Fibroblast of skin of left biceps (primary cell): ENCODE measurements around the gene GET4.
"Not testable (repeated sequence)": the region's sequence is repeated elsewhere in the genome, so short reads cannot be mapped to it uniquely, and the experiment has no call there.

Experiments
- DNase-seq, 2 experiments: peaks; one replicate each; pipeline ENCODE4 v3.0.0-alpha.2; 2013; ENCODE audit warnings: low read depth in 2 of 2

GET4 gene

DNA sequence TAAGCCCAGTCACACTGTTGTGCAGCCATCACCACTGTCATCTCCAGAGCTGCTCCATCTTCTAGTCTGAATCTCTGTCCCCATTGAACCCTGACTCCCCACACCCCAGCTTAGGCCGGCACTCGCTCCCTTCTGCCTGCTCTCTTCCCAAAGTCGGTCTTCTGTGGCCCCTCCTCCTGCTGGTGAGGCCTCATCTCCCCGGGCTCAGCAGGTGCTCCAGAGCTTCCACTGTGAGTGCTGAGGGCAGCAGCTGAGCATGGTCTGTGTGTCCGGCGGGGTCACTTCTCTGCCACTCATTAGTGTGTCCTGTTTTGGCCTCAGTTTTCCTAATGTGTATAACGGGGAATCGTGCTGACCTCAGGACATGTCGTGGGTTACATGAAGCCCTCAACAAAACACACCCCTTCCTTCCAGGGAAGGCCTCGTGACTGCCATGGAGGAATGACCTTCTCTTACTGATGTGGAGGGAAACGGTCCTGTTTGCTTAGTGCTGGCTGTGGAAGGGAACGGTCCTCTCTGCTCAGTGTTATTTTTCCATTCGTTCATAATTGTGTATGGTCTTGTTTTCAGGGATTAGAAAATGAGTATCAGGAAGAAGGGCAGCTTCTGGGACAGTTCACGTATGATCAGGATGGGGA is 4.3 kb upstream of the GET4 start:
- DNase-seq = no peak

DNA sequence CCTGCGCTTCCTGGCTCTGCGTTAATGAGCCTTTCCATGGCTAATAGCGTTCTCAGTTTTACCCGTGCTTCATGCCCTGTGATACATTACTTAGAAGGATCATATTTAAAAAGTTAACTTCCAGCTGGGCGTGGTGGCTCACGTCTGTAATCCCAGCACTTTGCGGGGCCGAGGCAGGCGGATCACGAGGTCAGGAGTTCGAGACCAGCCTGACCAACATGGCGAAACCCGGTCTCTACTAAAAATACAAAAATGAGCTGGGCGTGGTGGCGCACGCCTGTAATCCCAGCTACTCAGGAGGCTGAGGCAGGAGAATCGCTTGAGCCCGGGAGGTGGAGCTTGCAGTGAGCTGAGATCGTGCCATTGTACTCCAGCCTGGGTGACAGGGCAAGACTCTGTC is 3.7 kb upstream of the GET4 start:
- DNase-seq = not testable (repeated sequence)

DNA sequence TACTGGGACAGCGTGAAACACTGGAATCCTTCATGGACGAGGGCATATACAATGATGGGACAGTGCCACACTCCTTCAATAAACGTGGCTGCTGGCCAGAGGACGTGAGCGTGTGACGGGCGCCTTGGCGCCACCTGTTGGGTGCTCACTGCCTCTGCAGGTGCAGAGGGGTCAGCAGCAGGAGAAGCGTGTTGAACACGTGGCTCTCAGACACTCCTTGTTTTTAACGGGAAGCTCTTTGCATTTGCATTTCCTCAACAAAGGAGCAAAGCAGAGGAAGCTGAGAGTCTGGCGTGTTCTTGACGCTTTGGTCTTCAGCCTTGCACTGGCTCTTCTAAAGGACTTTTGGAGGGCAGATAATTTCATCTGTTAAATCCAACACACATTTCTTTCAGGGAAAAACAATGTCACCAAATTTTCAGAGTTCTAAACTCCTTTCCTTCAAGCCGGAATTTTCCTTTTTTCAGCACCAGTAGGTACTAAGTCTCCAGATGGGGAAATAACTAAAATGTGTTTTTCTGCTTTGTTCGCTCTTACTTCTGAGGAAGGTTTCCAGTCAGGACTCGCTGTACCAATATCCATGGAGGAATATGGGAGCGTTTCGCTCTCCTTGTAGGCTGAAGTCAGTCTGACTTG is 2.9 kb upstream of the GET4 start:
- peak; percentile 46 for DNase-seq

DNA sequence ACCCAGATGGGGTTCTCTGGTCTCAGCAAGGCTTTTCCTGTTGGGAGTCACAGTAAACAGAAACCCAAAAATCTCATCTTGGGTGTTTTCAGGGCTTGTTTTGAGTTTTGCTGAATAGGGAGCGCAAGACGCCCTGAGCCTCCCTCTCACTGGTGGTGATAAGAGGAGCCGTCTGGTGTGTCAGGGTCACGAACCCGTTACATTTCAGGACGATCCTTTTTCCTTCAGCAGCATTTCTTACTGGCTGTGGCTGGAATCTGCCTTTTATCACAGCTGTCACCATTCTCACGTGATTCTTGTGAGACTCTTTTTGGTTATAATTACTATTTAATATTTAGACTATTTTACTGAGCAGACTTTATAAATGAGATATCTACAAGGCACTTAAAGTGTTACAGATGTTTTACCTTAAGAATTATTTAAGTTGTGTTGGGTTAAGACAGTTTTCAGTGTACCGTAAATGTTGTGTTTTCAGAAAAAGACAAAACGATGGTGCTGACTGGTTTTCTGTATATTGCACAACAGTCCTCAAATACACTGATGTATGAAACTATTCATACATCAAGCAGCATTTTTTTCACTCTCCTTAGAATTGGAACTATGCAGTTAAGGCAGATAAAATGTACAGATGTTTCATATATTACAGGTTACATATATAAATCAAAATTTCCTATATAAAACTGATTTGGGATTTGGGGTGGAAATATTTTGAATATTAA is 2.2 kb upstream of the GET4 start:
- DNase-seq = no peak

DNA sequence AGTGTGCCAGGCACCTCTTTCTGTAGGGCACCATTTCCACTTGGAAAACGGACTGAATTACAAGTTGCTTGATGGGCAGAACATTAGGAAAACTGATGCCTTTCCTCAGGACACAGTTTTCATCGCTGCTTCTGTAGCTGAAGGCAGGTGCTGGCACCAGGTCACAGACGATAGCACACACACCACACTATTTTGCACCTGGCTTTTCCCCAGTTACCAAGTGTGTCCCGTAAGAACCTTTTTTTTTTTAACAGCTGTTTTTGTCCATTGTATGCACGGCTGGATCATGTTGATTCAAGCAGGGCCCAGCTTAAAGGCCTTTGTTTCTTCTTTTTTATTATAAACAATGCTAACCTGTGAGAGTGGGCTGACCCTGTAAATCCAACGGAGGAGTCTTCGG is 1.3 kb upstream of the GET4 start:
- DNase-seq = no peak

DNA sequence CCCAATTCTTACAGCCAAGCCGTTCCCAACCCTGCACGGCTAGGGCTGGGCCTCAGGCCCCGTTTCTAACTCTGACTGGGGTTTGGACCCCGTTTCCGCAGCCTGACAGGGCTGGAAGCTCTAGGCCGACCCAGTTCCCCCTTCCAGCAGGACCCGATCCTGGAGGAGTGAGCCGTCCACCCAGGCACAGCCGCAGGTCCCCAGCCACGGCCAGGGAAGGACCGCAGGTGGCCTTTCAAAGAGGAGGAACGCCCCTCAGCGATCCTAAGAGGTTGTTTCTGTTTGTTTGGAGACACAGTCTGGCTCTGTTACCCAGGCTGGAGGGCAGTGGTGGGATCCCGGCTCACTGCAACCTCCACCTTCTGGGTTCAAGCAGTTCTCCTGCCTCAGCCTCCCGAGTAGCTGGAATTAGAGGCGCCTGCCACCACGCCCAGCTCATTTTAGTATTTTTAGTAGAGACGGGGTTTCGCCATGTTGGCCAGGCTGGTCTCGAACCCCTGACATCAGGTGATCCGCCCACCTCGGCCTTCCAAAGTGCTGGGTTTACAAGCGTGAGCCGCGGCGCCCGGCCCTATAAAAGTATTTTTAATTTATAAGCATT is 778 bp upstream of the GET4 start:
- DNase-seq = no peak

DNA sequence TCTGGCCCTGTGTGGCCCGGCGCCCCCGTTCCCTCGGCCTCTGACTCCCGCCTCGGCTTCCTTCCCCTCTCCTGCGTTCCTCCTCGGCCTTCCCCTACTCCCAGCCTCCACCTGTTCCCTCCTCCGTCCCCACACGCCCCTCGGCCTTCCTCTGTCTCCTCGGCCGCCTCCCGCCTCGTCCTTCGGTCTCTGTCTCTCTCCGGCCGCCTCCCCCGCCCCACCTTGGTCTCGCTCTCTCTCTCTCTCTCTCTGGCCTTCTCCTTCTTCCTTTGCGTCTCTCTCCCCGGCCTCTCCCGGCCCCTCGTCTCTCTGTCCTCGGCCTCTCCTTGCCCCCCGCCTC is 588 bp downstream of the GET4 start:
- no peak for DNase-seq

DNA sequence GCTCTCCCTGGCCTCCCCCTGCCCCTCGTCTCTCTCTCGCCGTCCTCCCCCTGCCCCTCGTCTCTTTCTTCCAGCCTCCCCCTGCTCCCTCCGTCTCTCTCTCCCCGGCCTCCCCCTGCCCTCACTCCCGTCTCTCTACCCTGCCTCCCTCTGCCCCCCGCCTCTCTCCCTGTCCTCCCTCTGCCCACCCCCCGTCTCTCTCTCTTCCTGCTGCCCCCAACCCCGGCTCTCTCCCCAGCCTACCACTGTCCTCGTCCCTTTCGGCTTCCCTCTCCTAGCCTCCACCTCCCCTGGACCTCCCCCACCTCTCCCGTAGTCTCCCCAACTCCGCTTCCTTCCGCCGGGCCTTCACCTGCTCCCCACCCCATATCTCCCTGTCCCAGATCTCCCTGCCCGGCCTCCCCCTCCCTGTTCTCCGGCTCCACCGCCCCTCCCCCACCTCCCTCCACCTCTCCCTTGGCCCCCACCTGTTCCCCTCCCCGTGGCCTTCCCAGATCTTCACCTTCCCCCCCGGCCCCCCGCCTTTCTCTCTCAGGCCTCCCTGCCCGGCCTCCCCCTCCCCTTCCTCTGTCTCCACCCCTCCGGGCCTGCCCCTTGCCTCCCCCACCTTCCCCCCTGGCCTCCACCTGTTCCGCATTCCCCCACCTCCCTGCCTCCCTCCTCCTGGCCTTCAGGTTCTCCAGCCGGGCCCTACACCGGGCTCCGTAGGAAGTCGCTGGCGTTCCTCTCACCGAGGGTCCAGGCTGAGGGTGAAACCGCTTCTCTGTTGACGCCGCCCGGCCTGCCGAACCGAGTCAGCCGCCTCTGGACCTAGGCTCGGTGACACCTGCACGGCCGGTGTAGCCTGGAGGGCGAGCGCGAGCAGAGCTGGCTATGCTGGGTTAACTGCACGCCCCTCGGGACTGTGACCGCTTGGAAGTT is 1.2 kb downstream of the GET4 start:
- no peak for DNase-seq

DNA sequence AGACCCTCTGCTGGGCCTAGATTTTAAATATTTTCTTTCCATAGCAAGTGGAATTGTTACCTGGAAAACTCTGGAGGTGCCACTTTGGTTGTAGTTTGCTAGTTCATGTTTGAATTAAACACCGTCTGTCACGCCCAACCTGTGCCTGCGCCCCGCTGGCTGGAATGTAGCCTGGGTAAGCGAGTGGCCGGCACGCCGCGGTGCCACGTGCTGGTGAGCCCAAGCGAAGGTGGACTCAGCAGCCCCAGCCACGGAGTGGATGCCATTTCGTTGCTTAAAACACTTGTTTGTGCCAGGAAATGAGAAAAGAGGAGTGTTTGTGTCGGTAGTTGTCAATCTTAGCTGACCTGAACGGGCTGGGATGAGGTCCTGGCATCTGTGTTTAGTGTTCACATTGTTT is 2.7 kb downstream of the GET4 start:
- no peak for DNase-seq

DNA sequence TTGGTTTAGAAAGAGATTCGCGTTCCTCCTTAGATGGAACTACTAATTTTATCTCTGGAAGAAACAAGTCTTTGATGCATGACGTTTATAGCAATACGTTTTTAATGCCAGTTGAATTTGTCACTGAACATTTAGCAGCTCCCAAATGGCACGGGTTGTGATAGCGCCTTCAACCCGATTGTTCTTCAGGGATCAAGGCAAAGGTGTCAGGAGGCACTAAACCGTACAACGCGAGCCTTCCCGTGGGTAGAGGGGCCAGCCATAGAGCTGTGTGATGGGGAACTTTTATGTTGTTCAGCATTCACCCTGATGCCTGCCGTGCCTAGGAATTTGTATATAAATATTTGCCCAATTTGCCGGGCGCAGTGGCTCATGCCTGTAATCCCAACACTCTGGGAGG is 3.4 kb downstream of the GET4 start:
- no peak for DNase-seq

DNA sequence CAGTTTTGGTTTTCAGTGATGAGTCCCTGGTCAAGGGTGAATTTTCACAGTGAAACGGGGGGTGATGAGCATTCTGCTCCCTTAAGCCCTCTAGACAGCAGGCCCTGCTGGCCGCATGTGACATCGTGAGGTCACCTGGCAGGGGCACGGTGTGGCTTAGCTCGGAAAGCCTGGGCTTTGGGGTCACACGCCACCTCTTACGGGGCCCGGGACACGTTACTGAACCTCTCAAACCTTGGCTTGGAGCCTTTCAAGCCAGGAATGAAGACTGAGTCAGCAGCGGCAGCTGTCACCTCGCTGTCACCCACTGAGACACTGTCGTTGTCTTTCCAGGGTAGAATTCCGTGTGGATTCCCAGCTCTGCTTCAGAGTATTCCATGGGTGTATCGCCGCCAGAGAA is 4.1 kb downstream of the GET4 start:
- DNase-seq = no peak

DNA sequence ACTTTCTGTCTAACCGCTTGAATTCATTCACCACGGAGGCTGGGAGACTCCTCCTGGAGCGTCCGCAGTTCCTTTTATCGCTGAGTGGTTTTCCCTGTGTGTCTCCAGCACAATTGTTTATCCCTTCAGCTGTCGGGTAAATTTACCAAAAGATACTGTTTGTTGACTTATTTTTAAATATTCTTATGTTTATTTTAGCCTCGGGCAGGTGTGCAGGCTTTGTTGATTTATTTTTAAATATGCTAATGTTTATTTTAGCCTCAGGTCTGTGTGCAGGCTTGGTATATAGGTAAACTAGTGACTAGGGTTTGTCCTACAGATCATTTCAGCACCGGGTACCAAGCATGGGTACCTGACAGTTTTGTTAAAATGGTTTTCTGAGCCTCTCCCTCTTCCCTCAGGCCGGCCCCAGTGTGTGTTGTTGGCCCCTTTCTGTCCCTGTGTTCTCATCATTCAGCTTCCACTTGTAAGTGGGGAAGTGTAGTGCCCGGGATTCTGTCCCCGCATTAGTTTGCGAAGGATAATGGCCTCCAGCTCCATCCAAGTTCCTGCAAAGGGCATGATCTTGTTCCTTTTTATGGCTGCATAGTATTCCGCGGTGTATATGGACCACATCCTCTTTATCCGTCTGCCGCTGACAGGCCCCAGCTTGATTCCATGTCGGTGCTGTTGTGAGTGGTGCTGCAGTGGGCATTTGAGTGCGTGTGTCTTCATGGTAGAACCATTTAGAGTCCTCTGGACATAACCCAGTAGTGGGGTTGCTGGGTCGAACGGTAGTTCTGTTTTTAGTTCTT is 5.3 kb downstream of the GET4 start:
- DNase-seq = no peak

DNA sequence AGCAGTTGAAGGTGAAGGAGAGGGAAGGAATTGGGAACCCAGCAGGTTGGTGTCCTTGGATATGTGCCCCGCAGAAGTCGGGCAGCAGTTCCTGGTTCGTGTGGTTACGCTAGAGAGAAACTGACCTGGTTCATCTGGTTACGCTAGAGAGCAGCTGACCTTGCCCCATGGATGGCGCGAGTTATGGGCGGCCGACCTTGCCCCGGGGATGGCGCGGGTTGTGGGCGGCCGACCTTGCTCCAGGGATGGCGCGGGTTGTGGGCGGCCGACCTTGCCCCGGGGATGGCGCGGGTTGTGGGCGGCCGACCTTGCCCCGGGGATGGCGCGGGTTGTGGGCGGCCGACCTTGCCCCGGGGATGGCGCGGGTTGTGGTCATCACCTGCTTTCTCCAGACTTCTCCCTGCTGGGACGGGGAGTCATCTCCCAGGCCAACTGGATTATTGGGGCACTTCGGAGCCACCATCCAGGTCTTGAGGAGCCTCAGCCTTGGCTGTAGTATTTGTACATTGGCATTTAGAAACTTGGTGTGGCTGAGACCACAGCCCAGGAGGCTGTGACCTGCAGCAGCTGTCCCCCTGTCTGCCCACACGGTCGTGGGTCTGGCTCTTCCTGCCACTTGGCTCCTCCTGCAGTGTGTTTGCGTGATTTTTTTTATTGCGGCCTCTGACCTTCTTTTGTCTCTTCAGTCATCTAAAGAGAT is 6.1 kb downstream of the GET4 start:
- DNase-seq = no peak

DNA sequence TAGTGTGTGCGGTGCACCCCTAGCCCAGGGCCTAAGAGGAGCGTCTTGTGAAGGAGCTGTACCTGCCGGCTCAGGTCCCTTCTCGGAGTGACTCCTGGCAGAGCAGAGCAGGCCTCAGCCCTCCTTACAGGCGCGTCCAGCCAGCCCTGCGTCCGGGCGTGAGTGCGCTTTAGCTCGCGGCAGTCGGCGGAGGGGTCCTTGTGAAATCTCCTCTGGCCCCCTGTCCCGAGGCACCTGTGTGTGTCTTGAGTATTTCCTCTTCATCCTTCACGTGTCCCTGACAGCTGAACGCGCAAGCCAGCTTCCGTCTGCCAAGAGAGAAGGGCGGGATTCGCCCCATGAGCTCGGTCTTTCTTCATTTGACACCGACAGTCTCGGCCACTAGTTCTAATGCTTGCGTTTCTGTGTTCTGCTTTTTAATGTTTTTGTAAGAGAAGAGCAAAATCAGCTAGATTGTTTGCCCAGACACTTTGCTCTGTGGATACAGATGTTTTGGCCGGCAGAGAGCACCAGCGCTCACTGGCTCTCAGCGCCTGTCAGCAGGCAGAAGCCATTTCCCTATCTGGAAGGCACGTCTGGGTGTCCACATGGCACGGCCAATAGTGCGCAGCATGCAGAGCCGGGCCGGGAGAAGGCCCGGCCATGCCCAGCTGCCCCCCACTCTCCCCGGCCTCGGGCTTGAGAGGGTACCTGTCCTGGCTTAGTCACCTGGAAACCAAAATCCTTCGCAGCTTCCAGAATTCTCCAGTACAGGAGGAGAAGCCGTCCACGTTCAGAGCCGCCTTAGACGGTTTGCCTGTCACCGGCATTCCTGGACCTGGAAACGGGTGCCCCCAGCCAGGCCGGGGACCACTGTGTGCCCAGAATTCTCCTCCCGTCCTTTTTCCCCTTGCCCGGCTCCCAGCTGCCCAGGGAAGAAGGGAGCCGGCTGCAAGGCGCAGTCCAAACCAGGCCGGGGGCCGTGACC is 7.0 kb downstream of the GET4 start:
- no peak for DNase-seq

DNA sequence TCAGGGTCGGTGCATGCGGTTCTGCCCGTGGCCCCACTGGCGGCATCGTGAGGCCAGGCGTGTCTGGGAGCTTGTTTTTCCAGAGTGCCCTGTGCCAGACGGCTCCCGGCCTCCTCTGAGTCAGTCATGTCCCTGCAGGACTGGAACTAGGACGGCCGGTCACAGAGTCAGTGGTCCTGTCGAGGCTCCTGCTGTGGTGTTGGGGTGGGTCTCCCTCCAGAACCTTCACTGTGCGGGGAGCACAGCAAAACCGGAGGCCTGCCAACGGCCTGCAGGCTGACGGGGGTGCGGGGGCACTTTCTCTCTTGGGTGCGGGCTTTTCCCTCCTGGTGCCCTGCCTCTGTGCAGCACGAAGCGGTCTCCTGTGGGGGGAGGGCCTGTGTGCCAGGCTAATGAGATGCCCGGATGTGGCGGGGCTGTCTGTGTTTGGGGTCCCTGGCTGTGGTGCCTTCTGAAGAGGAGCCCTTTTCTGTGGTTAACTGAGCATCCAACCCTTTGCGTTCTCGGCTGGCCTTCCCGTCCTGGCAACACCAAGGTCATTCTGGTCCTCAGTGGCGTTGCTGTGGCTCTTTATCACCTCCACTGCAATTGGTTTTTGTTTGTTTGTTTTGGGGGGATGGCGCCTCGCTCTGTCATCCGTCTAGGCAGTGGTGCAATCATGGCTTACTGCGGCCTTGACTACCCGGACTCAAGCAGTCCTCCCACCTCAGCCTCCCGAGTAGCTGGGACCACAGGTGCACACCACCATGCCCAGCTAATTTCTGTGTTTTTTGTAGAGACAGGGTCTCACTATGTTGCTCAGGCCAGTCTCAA is 8.0 kb downstream of the GET4 start:
- DNase-seq = no peak

DNA sequence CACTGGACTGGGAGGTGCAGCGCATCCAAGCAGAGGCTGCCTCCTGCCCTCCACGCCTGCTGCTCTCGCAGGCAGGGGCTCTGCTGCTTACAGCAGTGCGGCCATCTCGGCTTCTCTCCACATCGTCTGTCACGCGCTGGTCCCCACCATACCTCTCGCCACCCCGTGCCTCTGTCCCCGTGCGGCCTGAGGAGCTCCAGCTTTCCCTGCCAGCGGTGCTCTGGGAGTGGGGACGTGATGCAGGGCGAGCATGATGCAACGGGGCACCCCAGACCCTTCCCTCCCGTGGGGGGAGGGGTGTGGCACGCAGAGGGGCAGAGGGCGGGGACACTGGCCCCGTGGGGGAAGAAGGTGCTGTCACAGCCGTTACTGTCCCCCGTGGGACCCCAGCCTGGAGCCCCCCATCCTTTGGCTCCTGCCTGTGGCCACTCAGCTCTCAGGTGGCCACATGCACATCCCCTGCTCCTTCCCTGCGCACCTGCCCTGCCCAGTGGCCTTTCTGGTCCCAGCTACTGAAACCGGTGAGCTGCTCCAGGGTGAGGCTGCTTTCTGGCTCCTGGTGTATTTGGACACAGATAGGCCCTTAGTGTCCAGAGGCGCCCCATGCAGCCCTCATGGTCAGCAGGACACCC is 9.0 kb downstream of the GET4 start:
- DNase-seq = no peak

DNA sequence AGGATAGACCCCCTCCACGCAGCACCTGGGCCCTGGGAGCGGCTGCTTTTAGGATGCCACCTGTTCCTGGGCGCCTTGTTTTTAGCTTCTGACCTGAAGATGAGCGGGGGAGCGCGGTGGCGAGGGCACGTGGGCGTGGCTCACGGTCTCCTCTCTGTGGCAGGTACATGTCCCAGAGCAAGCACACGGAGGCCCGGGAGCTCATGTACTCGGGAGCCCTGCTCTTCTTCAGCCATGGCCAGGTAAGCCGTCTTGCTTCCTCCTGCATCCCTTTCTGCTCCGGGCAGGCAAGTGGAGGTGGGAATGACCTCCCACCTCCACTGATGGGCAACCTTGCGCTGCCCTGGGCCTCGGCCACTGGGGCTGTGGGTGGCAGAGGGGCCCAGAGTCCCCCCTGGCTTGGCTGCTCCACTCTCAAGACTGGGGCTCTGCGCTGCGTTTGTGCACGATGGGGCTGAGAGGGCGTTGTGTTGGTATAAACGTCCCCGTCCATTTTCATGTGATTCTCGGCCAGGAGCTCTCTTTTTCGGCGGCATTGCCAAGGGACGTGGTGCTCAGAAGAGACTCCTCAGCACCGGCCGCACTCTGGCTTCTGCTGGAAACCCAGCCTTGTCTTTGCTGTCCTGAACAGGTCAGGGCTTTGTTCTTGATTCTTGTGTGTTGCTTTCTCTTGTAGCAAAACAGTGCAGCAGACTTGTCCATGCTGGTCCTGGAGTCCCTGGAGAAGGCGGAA is 9.7 kb downstream of the GET4 start:
- no peak for DNase-seq
